Lower lobe of right lung (tissue), 2 donors: ENCODE measurements around the gene NXPH2. TPM values are rescaled to one million over a fixed set of nuclear protein-coding genes. Genes with fewer than 3 reads are reported as not detected.
"Not testable (repeated sequence)": the region's sequence is repeated elsewhere in the genome, so short reads cannot be mapped to it uniquely, and the experiment has no call there.

Experiments used
- ATAC-seq, 2 donors: fragments of 200-7000 bp; cut with Tn5 transposase; one replicate each; pipeline ENCODE4 v1.9.1; 2020 to 2022; ENCODE audit warnings: mild to moderate bottlenecking in 2 of 2, moderate library complexity in 2 of 2
- DNase-seq: peaks from one replicate; pipeline ENCODE4 v3.0.0-alpha.2; 2020
- H3K27ac ChIP-seq: fragments of 200-600 bp; one replicate; pipeline ENCODE4 v1.8.0; 2022
- H3K27me3 ChIP-seq: fragments of 200-600 bp; one replicate; pipeline ENCODE4 v1.8.0; 2022; ENCODE audit warnings: low read depth
- H3K36me3 ChIP-seq: fragments of 200-600 bp; one replicate; pipeline ENCODE4 v1.8.0; 2022; ENCODE audit warnings: mild to moderate bottlenecking
- H3K4me1 ChIP-seq: fragments of 200-600 bp; one replicate; pipeline ENCODE4 v1.8.0; 2022
- H3K4me3 ChIP-seq: fragments of 200-600 bp; one replicate; pipeline ENCODE4 v1.8.0; 2022; ENCODE audit warnings: mild to moderate bottlenecking
- H3K9me3 ChIP-seq: fragments of 200-600 bp; one replicate; pipeline ENCODE4 v1.8.0; 2022
- CTCF ChIP-seq: fragments of 200-600 bp; IDR thresholded peaks from one replicate; pipeline ENCODE4 v1.8.0; 2022; ENCODE audit warnings: antibody characterized with exemption, mild to moderate bottlenecking
- intact Hi-C: fragments of 100-400 bp; cut with DNase I; formaldehyde crosslinking; loops from one replicate; pipeline ENCODE4 v1.11.0; 2022
- total RNA-seq: library from RNA; stranded (reverse); fragmentation: NEBNext Ultra II Directional; extraction: Animal tissue kit (Norgen Biotek cat#: 25700); gene quantifications from one replicate; pipeline ENCODE4 v1.2.1, GENCODE V29; 2021
- donor health status: DM: no; HTN: yes; CAD: no; lungs with severe emphysema.

Gene NXPH2
- total RNA-seq, 1 donor from 2014 or later, result not detected

GRCh38 chr2:138741851-138742250, 38.3 kb downstream of the NXPH2 start:
- ATAC-seq (no peak), DNase-seq (no peak)
- H3K27me3 ChIP-seq, result no peaks in the 10 kb centered on the region
- TF ChIP-seq CTCF, result no peak
- intact Hi-C loops, result no loop called here
- H3K4me3 ChIP-seq, result no peak overlapping the region
- no peaks in the 10 kb centered on the region for H3K4me1 ChIP-seq
- peaks cover 6% of the 10 kb centered on the region for H3K9me3 ChIP-seq
- no peak overlapping the region for H3K27ac ChIP-seq
- no peaks in the 10 kb centered on the region for H3K36me3 ChIP-seq

GRCh38 chr2:138737009-138737554, 43.1 kb downstream of the NXPH2 start:
- H3K4me1 ChIP-seq, intact Hi-C loops, H3K27ac ChIP-seq, DNase-seq, H3K27me3 ChIP-seq, H3K36me3 ChIP-seq, H3K4me3 ChIP-seq, ATAC-seq: not testable (repeated sequence)
- peaks cover 15% of the 10 kb centered on the region for H3K9me3 ChIP-seq

- ATAC-seq, result no peak
- intact Hi-C loops, result no loop called here
Observed at GRCh38 chr2:138732651-138733050, 47.5 kb downstream of the NXPH2 start.

GRCh38 chr2:138730497-138731030, 49.6 kb downstream of the NXPH2 start:
- H3K27ac ChIP-seq, result no peak overlapping the region
- H3K9me3 ChIP-seq, result no peaks in the 10 kb centered on the region
- no peak for TF ChIP-seq CTCF
- H3K4me1 ChIP-seq, result no peaks in the 10 kb centered on the region
- no peak for DNase-seq
- H3K27me3 ChIP-seq, result no peaks in the 10 kb centered on the region
- H3K36me3 ChIP-seq, result no peaks in the 10 kb centered on the region
- no peak overlapping the region for H3K4me3 ChIP-seq
- intact Hi-C loops, result no loop called here
- no peak for ATAC-seq

More at GRCh38 chr2:138732651-138733050, 47.5 kb downstream of the NXPH2 start:
- no peak for DNase-seq
- Histone ChIP-seq H3K9me3 (peaks cover 15% of the 10 kb centered on the region), H3K27me3 (no peaks in the 10 kb centered on the region), H3K27ac (no peak overlapping the region), H3K36me3 (no peaks in the 10 kb centered on the region), H3K4me1 (no peaks in the 10 kb centered on the region), H3K4me3 (no peak overlapping the region)
- TF ChIP-seq CTCF, result no peak

GRCh38 chr2:138727956-138728355, 52.2 kb downstream of the NXPH2 start:
- no peak for TF ChIP-seq CTCF
- H3K9me3 ChIP-seq, result no peaks in the 10 kb centered on the region
- ATAC-seq (no peak), DNase-seq (no peak)
- no peak overlapping the region for H3K4me3 ChIP-seq
- intact Hi-C loops, result no loop called here
- no peak overlapping the region for H3K27ac ChIP-seq
- no peaks in the 10 kb centered on the region for H3K27me3 ChIP-seq
- no peaks in the 10 kb centered on the region for H3K4me1 ChIP-seq
- no peaks in the 10 kb centered on the region for H3K36me3 ChIP-seq

GRCh38 chr2:138726681-138727080, 53.5 kb downstream of the NXPH2 start:
- no peaks in the 10 kb centered on the region for H3K36me3 ChIP-seq
- ATAC-seq (no peak), DNase-seq (no peak)
- H3K9me3 ChIP-seq, result no peaks in the 10 kb centered on the region
- TF ChIP-seq CTCF, result no peak
- intact Hi-C loops, result no loop called here
- H3K27me3 ChIP-seq, result no peaks in the 10 kb centered on the region
- H3K27ac ChIP-seq, result no peak overlapping the region
- H3K4me1 ChIP-seq, result no peaks in the 10 kb centered on the region
- no peak overlapping the region for H3K4me3 ChIP-seq
